Stimulated activated CD8-positive, alpha-beta memory T cell treated with anti-CD3 and anti-CD28 coated beads, Interleukin-15, amount 100 ng/mL, for 48 hours (primary cell): Measurements from ENCODE around the gene RNPC3.

Experiments used
- DNase-seq, 2 donors: peaks; one replicate each; pipeline ENCODE4 v3.0.0-alpha.2; 2020; ENCODE audit warnings: low read depth in 2 of 2

The RNPC3 gene, protein sequence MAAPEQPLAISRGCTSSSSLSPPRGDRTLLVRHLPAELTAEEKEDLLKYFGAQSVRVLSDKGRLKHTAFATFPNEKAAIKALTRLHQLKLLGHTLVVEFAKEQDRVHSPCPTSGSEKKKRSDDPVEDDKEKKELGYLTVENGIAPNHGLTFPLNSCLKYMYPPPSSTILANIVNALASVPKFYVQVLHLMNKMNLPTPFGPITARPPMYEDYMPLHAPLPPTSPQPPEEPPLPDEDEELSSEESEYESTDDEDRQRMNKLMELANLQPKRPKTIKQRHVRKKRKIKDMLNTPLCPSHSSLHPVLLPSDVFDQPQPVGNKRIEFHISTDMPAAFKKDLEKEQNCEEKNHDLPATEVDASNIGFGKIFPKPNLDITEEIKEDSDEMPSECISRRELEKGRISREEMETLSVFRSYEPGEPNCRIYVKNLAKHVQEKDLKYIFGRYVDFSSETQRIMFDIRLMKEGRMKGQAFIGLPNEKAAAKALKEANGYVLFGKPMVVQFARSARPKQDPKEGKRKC

DNA sequence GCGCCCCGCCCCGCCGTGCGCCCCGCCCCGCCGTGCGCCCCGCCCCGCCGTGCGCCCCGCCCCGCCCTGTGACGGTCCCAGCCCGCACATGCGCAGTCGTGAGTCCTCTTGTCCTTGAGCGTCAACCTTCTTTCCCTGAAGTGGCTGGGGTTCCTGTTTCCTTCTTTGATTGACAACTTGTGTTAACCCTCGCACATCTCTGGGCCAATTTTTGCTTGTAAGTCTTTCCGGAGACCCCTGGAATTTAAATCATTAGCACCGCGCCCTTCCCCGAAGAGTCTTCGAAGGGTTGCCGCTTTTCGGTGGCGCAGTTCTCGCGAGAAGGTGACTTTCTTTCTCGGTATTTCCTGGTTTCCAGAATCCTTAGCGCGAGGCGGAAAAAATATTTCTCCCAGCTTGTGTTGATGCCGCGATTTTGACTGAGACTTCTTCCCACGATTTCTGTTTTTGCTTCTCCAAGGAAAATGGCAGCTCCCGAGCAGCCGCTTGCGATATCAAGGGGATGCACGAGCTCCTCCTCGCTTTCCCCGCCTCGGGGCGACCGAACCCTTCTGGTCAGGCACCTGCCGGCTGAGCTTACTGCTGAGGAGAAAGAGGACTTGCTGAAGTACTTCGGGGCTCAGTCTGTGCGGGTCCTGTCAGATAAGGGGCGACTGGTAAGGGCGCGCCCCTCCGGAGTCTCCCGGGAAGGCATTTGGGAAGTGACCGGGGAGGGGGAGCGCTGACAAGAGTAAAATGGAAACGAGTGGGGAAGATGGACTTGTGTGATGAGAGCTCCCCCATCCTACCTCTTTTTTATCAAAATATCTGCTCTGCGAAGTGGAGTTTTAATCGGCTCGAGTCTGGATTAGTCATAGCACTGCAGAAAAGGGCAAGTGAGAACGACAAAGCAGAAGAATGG is at the start of gene RNPC3:
Gene RNPC3, plus strand, starts transcription at position 93 of the 901 bp plus-strand sequence. Its CDS starts 372 bp downstream, at position 465.
- DNase-seq, result peak; percentile 61 to 66

DNA sequence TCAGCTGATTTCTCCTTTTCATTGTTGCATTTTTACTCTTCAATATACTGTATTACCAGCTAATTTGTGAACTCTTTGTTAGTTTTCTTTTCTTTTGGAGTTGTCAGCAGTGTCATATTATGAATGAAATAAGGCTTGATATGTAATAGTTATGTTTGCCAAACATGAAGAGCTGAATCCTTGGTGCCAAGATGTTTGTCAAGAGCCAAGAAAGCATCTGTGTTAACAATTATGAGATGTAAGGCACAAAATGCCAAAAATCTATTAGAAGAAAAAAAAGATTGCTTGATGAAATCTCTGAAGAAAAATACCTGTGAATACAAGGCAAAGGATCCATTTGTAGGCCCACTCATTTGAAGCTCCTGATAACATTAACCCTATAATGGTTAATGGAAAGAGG is 48.4 kb upstream of the RNPC3 start:
- no peak for DNase-seq

DNA sequence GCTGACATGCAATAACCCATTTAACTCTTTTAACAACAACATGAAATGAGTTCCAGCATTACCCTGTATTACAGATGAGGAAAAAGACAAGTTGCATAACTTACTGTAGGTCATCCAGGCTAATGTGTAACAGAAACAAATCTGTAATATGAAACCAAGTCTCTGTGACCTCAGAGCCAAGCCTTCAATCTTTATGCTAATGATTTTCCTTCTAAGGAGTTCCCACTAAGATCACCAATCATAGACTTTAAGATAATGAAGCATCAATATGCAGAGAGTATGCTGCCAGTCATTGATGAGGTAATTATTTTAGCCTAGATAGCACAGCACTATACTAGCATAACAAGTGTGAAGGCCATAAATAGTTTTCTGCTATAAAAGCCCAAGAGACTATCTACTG is 35.6 kb upstream of the RNPC3 start:
- no peak for DNase-seq

DNA sequence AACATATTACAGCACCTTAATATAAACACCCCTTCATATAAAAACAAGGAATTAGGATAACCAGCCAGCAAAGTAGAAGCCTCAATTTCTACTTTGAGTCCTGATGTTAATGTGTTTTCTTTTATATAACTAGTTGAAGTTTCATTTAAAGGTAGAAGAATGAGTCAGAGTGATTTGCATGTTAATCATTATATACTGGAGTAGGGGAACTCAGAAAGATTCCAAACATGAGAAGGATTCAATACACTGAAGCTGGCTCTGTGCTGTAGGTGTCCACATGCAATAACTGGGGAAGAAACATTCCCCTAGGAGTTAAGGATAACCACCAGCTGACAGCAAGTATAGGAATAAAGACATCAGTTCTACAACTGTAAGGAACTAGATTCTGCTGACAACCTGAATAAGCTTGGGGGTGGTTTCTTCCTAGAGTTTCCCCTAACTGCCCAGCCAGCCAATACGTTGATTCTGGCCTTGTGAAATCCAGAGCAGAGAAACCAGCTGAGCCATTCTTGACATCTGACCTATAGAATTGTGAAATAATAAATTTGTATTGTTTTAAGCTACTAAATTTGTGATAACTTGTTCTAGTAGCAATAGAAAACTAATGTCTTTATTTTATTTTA is 33.4 kb upstream of the RNPC3 start:
- DNase-seq, result no peak

GRCh38 chr1:103496014-103496635 is 29.4 kb upstream of the RNPC3 start:
- DNase-seq, result no peak

GRCh38 chr1:103497404-103497803 is 28.1 kb upstream of the RNPC3 start:
- DNase-seq, result no peak

DNA sequence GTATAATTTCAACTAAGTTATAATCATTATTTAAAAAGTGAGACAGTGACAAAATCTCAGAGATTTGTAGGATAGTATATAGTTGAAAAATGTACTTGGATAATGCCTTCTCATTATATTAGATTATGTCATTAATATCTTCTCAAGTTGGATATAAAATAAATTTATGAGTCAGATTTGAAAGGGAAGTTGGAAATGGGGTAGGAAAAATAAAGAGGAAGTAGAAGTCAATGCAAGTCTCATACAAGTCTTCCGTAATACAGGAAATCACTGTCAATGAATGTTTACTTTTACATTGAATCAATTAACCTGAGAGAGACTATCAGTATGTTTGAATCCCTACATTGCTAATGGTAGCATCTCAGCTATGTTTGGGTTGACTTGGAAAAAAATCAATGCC is 16.2 kb upstream of the RNPC3 start:
- DNase-seq, result no peak

DNA sequence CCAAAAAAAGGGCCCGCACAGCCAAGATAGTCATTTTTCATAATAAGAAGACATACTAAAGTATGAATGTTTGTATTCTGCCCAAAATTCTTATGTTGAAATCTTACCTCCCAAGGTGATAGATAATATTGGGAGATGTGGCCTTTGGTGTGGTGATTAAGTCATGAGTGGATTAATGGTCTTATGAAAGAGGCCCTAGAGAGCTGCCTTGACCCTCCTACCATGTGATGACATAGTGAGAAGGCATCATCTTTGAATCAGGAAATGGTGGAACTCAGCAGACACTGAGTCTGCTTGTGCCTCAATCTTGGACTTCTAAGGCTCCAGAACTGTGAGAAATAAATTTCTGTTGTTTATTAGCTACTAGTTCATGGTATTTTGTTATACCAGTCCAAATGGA is 11.8 kb upstream of the RNPC3 start:
- DNase-seq, result no peak

GRCh38 chr1:103514920-103515503 is 10.5 kb upstream of the RNPC3 start:
- DNase-seq, result no peak

DNA sequence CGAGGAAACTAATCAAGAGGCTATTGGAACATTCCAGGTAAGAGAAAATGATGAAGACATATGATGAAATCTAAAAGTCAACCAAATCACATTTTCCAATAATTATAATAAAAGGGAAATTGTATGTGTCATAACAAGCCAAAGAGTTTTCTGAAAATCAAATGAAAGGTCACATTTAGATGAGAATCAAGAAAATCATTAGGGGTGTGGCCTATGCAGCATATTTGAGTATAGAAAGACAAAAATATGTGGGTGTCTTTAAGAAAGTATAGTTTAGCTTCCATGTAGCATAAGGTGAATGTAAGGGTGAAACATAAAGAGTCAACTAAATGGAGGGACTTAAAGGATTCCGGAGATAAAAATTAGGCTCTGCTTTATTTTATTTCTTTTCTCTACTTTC is 9.2 kb upstream of the RNPC3 start:
- DNase-seq, result no peak

DNA sequence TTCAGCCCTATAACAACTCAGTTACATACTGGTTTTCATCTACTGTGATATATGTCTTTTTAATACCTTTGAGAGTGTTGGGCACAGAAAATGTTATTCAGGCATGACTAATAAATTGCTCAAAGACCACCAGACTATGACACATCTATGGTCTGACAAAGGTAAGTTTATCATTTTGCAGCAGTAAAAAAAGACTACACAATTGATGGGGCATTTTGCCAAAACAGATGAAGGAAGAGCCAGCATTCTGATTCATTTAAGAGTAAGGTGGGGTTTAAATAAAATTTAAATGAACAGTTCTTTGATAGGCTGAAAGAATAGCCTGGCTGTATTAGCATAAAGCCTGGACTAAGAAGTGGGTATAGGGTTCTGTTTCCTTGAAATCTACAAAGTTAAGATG is 8.8 kb upstream of the RNPC3 start:
- DNase-seq, result no peak

DNA sequence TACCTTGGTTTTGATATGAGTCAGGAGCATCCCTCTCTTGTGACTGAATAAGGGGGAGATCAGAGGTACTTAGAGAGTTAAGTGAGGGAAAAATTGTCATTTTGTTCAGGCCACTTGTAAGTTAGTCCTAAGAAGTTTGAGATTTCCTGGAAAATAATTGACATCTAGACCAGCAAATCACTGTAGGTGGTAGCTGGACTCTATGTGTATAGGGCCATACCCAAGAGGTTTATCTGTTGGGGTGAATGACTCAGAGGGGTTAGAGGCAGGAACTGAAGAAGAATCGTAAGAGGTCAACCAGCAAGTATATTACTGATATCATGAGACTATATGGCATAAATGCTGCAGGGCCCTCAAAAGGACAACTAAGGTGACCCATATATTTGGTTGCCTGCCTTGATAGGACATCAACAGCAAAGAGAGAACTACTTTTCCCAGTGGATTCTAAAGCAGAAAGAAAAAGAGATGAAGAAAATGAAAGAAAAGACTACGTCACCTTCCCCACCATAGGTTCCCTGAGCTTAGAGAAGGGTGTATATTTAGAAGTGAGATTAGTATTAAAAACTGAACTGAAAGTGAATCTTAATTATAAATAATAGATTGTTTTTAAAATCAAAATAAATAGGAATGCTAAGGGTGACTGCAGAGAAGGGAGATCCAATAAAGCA is 8.0 kb upstream of the RNPC3 start:
- no peak for DNase-seq

DNA sequence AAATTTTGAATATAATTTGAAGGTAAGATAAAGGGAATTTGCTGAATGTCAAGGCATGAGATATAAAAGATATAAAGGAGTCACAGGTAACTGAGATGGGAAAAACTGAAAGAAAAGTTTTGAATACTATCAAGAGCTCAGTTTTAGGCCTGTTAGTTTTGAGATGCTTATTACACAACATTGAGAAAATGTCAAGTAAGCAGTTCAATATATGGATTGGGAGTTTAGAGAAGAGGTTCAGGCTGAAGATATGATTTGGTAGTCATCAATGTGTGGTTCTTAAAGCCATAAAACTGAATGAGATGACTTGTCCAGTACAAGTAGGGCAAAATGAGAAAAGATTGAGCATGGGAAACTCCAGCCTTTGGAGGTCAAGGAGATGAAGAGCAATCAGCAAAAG is 4.7 kb upstream of the RNPC3 start:
- DNase-seq, result no peak

- DNase-seq, result no peak
These were observed 2.2 kb upstream of the RNPC3 start for GRCh38 chr1:103523346-103523745.

- no peak for DNase-seq
These were observed 339 bp upstream of the RNPC3 start for GRCh38 chr1:103525114-103525606.

GRCh38 chr1:103527331-103527730 is 1.8 kb downstream of the RNPC3 start:
- no peak for DNase-seq

- DNase-seq, result peak; percentile 47 to 53
These were observed 4.2 kb downstream of the RNPC3 start for GRCh38 chr1:103529746-103530145.

GRCh38 chr1:103538226-103538625 is 12.7 kb downstream of the RNPC3 start:
- DNase-seq, result no peak

GRCh38 chr1:103541431-103541830 is 15.9 kb downstream of the RNPC3 start:
- DNase-seq, result no peak

DNA sequence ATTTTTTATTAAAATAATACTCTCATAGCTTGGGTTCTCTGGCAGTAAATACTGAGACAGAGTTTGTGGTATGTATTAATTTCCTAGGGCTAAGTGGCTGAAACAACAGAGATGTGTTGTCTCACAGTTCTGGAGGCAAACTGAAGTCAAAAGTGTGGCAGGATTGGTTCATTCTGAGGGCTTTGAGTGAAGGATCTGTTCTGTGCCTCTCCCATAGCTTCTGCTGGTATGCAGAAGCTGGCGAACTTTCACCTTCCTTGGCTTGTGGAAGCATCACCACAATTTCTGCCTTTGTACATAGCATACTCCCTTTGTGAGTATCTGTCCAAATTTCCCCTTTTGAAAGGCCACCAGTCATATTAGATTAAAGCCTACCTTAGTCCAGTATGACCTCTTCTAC is 21.0 kb downstream of the RNPC3 start:
- DNase-seq, result no peak

DNA sequence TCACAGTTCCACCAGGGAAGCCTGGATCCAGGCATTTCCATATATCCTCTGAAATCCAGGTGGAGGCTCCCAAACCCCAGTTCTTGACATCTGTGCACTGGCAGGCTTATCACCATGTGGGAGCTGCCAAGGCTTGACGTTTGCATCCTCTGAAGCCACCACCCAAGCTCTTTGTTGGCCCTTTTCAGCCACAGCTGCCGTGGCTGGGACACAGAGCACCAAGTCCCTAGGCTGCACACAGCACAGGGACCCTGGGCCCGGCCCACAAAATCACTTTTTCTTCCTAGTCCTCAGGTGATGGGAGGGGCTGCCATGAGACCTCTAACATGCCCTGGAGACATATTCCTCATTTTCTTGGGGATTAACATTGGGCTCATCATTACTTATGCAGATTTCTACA is 22.3 kb downstream of the RNPC3 start:
- no peak for DNase-seq
